ENCODE results near the gene AUTS2.

The AUTS2 gene

DNA sequence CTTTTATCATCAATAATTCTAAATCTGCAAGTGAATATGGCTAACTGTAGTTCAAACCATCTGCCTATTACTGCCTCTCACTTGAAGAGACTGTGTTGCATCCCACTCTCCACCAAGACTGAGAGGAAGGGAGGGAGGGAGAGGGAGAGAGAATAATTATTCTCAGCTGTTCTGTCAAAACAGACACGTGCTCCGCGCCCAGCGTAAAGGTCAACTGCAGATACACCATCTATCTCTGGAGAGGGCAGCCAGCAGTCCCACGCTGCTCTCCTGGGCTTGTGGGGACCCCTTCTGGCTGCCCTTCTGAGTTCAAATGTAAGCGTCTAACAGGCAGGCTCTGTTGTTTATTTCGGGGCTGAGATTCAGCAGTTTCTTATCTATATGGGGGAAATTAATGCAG is 908.2 kb downstream of the AUTS2 start:
- no peak for DNase-seq (ENCODE audit: low read depth in 1 of 2, low spot score in 1 of 2)

DNA sequence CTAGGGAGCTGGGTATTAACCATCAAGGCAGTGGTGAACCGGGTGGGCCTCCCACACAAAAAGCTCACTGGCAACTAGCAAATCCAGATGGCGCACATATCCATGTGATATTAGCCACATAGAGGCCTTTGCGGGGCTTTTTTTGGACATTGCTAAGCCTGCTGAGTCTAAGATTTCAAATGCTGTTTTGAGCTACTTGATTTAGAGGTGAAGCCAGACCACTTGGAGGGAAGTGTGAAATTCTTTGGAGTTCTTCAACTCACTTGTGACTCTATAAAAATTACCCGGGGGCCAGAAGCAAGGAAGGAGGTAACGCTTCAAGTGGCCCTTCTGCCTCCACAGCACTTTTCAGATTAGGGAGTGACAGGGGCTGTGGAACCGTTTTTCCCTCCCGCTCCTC is 913.9 kb downstream of the AUTS2 start:
- DNase-seq (ENCODE audit: low read depth in 1 of 2, low spot score in 1 of 2) = no peak

DNA sequence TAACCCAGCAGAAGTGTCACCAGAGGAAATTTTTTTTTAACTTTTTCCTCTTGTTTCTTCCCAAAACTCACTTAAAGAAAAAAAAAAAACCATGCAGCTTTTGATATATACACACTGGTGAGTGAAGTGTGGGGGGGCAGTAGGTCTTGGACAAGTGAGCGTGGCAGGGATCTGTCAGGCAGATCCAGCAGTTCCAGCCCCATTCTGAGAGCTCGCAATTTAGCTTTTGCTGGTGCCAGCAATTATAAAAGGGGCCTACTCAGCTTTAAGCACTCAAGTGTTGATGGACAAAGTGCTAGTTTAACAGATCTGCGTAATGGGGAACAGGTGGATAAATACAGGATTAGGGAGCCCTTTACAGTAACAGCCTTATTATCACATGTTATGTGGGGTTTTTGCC is 914.5 kb downstream of the AUTS2 start:
- DNase-seq (ENCODE audit: low read depth in 1 of 2, low spot score in 1 of 2) = no peak

GRCh38 chr7:70520611-70521010 is 922.3 kb downstream of the AUTS2 start:
- DNase-seq (ENCODE audit: low read depth in 1 of 2, low spot score in 1 of 2) = no peak

DNA sequence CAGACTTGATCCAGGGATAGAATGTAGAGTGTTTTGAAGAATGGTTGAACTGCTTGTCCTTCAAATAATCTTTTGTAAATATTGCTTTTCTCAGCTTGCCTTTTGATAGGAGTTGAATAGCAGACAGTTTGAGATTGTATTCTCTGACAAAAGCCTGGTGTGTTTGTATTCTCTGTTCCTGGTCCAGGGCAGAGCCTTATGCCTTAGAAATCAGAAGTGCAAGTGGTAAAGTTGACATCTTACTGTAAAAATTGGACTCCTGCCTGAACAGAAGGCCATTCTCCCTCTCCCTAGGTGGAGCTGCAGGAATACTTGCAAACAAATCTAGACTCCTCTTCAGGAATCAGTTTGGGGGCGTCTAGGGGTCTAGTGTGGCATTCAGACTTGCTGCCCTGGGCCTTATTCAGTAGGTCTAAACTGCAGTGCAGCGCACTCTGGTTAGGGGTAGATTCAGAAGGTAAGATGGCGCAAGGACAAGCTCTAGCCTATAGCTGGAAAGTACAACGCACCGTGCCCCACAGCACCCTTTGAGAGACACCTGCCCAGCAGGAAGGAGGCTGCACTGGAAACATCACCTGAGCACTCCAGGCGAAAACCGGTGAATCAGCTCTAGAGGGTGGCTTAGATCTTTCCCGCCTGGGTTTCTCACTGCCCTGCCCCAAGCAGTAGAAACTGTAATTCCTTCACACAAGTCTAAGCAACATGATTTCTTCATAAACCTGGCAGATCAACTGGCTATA is 925.1 kb downstream of the AUTS2 start:
- no peak for DNase-seq (ENCODE audit: low read depth in 1 of 2, low spot score in 1 of 2)

DNA sequence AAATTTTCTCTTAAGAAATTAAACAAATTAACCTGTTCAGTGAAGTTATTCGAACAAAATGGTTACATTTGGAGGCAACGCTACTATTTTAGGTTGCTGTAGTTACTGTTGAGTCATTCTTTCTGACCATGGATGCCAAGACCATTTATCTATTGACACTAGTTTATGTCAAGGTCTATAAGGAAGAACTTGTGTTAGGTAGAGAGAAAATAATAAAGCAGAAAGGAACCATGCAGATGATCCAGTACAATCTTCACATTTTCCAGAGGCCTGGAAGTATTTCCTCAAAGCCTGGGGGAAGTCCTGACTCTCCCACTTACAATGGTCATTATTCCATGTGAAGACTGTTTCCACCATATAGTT is 925.7 kb downstream of the AUTS2 start:
- no peak for DNase-seq (ENCODE audit: low read depth in 1 of 2, low spot score in 1 of 2)

GRCh38 chr7:70525991-70526390 is 927.7 kb downstream of the AUTS2 start:
- no peak for DNase-seq (ENCODE audit: low read depth in 1 of 2, low spot score in 1 of 2)

DNA sequence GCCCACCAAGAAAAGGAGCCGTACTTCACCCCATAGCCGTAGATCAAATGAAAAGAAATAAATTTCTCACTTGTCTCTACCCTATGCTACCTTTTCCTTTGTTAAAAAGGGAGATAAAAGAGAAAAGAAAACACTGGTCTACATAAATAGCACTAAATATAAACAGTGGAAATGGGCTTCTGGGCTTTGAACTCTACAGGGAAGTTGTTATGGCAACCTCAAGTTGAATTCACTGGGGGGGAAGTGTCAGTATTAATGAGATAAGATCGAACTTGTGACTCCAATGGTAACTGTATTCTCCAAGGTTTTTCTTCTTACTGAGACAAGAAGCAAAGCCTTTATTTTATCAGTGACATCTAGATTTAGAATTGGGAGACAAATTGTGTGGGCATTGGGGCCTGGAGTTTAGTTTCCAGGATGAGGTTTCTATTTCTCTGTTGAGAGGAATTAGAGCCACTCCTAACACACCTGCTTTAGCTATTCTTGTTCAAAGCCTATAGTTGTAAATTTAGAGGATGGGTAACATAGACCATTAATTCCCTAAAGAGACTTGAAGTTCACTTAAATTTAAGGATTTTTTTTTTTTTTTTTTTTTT is 929.3 kb downstream of the AUTS2 start:
- DNase-seq (ENCODE audit: low read depth in 1 of 2, low spot score in 1 of 2) = no peak

DNA sequence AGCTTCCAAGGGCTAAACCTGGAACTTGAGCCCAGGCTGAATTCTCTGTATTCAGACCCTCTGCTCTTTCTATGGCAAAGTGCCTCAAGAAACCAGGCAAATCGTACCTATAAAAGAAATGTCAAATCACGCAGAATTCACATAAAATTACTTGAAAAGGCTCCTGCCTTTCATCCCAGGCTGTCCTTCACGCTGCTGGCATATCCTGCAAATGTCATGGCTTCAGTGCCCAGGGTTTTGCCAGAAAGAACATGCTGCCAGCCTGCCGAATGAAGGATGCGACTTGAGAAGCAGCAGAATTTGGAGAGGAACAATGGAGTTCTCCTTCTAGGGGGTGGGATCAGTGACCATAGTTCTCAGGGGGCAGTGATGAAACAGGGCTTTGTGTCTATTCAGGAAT is 931.2 kb downstream of the AUTS2 start:
- no peak for DNase-seq (ENCODE audit: low read depth in 1 of 2, low spot score in 1 of 2)

- no peak for DNase-seq (ENCODE audit: low read depth in 1 of 2, low spot score in 1 of 2)
Observed at GRCh38 chr7:70529914-70530585, 931.8 kb downstream of the AUTS2 start.

DNA sequence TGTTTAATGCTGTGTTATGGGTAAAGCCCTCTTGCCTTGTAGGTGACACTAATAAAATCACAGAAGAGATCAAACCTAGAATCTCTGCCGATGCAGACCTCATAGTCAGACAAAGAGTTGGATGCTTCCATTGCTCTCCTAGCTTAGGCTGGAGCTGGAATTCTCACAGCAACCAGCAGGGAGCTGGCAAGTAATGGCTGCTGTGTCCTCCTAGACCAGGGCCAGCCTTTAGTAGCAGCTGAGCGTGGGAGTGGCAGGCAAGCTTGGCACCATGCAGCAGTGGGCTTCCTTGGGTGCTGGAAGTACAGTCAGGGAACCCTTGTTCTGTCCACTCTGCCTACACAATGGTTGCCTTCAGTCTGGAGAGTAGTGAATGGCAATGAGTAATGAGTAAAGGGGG is 935.3 kb downstream of the AUTS2 start:
- DNase-seq (ENCODE audit: low read depth in 1 of 2, low spot score in 1 of 2) = no peak

DNA sequence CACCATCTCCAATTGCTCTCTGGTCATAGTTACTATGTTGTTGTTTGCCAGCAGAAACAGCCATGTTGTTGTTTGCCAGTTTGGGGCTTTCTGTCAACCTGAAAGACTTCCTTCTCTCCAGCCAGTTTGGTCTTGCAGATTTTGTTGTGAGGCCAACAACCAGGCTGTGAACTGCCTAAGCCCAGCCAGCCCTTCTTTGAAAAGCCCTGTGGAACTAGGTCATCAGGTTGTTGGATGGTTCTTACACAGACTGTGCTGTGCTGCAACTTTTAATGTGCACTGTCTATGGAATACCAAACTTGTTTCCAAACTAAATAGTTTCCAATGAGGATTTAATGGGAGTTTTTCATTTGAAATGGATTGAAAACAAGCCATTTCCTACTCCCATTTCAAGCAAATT is 940.9 kb downstream of the AUTS2 start:
- no peak for DNase-seq (ENCODE audit: low read depth in 1 of 2, low spot score in 1 of 2)

- DNase-seq (ENCODE audit: low read depth in 1 of 2, low spot score in 1 of 2) = no peak
Observed at GRCh38 chr7:70539617-70540016, 941.3 kb downstream of the AUTS2 start.

DNA sequence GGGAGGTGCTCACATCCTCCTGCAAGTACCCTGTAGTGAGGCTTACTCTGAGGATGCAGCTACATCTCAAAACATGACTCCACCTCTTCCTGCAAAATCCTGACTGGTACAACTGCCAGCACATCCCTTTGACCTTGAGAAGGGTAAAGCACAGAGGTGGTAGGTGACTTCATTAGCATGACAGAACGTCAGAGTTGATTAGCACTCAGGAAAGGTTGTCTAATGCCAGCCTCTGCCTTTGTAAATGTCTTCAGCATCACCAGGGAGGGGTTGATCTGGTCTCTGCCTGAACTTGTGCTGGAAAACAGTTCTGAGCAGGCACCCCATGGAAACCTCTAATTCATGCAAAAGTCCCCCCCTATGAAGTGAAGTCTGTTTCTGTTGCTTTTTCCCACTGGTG is 942.4 kb downstream of the AUTS2 start:
- no peak for DNase-seq (ENCODE audit: low read depth in 1 of 2, low spot score in 1 of 2)

DNA sequence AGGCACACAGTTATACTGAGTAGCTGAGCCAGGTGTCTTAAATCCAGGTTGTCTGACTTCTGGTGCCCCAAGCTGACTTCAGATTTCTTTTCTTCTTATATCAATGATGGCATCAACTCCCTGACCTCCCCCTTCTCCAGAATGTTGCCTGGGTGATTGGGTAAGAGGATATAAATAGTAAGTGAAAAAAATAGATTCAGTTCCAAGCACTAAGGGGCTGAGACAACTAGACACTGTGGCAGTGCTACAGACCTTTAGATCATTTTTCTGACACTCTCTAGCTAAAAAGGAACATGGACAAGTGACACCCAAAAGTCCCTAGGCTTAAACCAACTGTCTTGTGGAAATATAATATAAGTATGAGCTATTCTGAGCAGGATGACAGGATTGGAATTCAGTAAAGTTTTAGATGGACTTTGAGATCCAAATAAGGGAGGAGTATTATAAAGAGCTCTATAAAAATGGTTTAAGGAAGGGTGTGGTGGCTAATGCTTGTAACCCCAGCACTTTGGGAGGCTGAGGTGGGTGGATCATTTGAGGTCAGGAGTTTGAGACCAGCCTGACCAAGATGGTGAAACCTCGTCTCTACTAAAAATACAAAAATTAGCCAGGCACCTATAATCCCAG is 944.6 kb downstream of the AUTS2 start:
- DNase-seq (ENCODE audit: low read depth in 1 of 2, low spot score in 1 of 2) = no peak

DNA sequence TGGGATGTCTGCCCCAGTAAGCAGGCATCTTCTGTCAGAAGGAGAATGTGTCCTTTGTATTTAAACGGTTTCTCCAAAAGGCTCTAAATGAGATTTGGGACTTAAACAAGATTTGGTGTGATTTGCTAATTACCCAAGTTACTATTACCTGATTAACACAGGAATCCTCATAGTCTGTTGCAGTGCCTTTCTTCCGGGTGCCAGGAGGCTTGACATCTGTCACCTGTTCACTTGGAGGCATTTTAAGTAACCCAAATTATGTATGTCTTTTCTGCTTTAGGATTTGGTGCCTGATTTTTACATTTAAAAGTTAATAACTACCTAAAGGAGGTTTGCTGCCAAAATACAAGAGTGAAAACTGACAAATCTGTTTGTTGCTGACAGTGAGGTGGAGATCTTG is 945.7 kb downstream of the AUTS2 start:
- no peak for DNase-seq (ENCODE audit: low read depth in 1 of 2, low spot score in 1 of 2)

DNA sequence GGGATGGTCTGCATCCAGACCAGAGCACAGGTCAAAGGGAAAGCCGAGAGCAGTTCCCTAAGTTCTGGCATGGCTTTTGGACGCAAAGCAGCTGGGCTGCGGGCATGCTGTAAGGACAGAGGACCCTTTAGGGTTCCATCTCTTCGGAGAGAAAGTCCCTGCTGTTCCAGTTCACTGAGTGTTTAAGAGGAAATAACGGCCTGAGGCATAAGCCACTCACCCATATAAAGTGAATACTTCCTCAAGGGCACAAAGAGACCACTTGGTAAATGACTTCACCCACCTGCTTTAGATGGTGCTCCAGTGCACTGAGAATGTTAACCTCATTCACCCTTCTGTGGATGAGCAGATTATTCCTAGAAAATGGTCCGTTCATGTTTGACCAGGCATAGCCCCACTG is 946.9 kb downstream of the AUTS2 start:
- DNase-seq (ENCODE audit: low read depth in 1 of 2, low spot score in 1 of 2) = no peak

DNA sequence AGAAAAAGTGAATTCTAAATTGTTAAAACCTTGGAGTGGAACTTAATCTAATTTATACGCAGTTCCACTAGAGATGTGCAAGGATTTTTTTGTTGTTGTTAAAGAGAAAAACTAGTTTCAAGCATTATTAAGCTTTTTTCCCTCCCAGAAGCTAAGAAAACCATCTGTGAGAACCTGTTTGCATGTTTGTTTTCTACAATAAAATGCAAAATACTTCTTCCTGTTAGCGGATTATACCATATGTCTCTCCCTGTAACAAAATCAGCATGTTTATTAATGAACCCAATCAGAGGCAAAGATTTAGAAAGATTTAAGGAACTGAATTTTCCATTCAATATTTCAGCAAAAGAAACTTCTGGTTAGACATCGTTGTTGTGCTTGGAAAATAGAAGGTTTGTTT is 953.9 kb downstream of the AUTS2 start:
- DNase-seq (ENCODE audit: low read depth in 1 of 2, low spot score in 1 of 2) = no peak

DNA sequence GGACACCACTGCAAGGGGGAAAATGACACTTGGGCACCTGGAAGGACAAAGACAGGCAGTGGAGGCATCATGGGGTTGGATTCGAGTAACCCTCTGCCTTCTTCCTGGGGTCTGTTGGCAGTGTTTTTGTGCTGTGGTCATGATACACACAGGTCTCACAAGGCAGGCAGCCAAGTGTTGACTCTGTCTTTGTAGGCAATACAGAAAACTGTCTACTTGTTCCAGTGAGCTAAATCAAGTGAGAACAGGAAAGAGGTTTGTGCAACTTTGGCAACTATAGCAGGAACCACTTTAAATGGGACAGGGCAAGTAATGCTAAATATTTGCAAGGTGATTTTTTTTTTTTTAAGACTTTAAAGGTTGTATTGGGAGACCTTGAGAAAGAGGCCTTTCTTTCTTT is 955.1 kb downstream of the AUTS2 start:
- DNase-seq (ENCODE audit: low read depth in 1 of 2, low spot score in 1 of 2) = no peak

- DNase-seq (ENCODE audit: low read depth in 1 of 2, low spot score in 1 of 2) = no peak
Observed at GRCh38 chr7:70554646-70555045, 956.4 kb downstream of the AUTS2 start.

DNA sequence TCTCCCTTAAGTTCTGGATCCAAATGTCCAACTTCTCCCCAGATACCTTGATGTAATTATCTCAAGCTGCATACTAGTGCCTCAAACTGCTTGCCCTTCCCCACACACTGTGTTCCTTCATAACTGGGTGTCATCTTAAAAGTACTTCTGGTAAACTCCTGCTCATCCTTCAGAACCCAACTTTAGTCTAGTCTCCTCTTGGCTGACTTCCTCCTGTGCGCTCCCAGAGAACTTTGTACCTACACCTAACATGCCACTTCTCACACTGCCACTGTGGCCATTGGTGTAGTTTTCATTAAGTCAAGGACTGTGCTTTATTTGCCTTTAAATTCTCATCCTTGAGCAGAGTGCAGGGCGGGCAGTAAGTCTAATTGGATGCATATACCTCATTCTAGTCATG is 958.5 kb downstream of the AUTS2 start:
- no peak for DNase-seq (ENCODE audit: low read depth in 1 of 2, low spot score in 1 of 2)

DNA sequence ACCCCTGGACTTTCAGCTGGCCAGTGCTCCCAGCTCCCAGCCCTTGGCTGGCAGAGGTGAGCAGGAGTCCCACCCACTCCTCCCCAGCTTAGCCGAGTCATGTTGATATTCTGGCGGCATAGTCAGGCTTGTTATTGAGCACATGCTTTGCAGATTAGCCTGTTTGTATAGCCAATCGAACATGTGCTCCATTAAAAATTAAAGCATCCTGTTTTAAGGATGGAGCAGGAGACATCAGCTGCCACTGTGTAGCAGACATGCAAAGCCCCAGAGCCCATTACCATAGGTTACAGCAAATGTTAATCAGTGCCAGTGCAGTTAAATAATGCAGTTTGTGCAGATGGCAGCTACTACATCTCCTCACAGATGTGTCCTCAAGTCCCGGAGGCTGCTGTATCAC is 959.1 kb downstream of the AUTS2 start:
- no peak for DNase-seq (ENCODE audit: low read depth in 1 of 2, low spot score in 1 of 2)
